ENCODE data around the gene PCSK6.
"Not testable (repeated sequence)": the region's sequence is repeated elsewhere in the genome, so short reads cannot be mapped to it uniquely, and the experiment has no call there.

The PCSK6 gene

DNA sequence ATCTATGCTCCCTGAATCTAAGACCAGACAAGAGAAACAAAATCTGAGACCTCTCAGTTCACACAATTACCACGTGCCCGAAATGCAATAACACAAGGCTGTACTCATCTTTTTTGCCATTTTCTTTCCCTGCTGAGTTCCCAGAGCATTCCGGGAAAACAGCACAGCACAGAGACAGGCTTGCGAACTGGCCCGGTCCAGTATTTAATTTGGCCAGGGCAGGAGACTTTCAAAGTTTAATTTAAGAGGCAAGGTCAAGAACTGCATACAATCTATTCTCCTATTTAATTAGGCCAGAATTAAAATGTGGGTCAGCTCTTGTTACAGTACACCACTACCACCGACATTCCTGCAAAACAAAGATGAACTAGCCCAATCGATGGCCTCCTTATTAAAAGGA, 107.0 kb downstream of the PCSK6 start:
- no peak for DNase-seq (ENCODE audit: low read depth)
- H3K9me3 ChIP-seq (ENCODE audit: control insufficient read depth, low read length) = no peaks in the 10 kb centered on the region
- no peak overlapping the region for H3K4me3 ChIP-seq (ENCODE audit: low read length)
- H3K4me1 ChIP-seq (ENCODE audit: control insufficient read depth, insufficient read depth, low read length) = no peaks in the 10 kb centered on the region
- H3K9ac ChIP-seq (ENCODE audit: low read length) = no peak overlapping the region
- H3K27me3 ChIP-seq (replicated peaks; ENCODE audit: control insufficient read depth, insufficient read depth, low read length) = peaks cover 10% of the 10 kb centered on the region
- no peaks in the 10 kb centered on the region for H3K36me3 ChIP-seq (ENCODE audit: control insufficient read depth, insufficient read depth, low read length, severe bottlenecking)

DNA sequence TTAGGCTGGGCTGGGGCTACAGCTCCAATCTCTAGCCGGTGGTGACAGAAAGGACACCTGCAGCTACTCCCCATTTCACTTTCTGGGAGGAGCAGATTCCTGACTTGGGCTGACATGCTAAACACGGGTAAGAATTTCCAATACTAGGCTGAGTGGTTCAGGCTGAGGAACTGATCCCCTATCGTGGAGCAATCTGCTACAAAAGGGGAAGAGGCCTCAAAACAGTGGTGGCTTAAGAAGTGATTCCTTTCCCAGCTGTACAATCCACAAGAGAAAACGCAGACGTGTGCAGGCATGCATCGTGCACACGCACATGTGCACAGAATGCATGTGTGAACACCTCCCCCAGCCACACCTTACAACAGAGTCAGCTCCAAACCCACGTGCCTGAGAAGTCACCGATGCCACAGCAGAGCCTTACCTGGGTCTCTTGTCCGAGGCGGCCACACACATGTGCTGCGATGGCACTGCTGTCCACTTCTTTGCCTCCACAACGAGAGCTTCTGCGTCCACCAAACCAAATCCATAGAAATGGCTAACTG, 107.8 kb downstream of the PCSK6 start:
- no peak overlapping the region for H3K4me3 ChIP-seq (ENCODE audit: low read length)
- peaks cover 11% of the 10 kb centered on the region for H3K27me3 ChIP-seq (replicated peaks; ENCODE audit: control insufficient read depth, insufficient read depth, low read length)
- DNase-seq (ENCODE audit: low read depth) = no peak
- H3K9ac ChIP-seq (ENCODE audit: low read length) = no peak overlapping the region
- no peaks in the 10 kb centered on the region for H3K36me3 ChIP-seq (ENCODE audit: control insufficient read depth, insufficient read depth, low read length, severe bottlenecking)
- no peaks in the 10 kb centered on the region for H3K4me1 ChIP-seq (ENCODE audit: control insufficient read depth, insufficient read depth, low read length)
- H3K9me3 ChIP-seq (ENCODE audit: control insufficient read depth, low read length) = no peaks in the 10 kb centered on the region

DNA sequence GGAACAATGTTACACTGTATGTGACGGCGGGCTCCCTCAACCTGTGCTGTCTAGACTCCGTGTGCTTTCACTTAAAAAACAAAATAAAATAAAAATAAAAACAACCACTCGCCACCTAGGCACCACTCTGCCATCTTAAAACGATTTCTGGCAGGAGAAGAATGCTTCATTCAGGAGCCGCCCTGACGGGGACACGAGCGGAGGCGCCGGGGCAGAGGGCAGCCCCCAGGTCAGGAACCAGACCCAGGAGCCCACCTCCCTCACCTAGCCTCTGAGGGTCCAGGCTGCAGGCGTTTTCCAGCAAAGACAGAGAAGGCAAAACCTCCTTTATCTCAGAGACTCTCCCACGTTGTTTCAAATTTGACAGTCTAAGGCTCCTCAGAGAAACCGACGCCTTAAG, 109.4 kb downstream of the PCSK6 start:
- Histone ChIP-seq H3K9me3 (ENCODE audit: control insufficient read depth, low read length) (no peaks in the 10 kb centered on the region), H3K36me3 (ENCODE audit: control insufficient read depth, insufficient read depth, low read length, severe bottlenecking) (no peaks in the 10 kb centered on the region), H3K27me3 (replicated peaks; ENCODE audit: control insufficient read depth, insufficient read depth, low read length) (peaks cover 15% of the 10 kb centered on the region)

DNA sequence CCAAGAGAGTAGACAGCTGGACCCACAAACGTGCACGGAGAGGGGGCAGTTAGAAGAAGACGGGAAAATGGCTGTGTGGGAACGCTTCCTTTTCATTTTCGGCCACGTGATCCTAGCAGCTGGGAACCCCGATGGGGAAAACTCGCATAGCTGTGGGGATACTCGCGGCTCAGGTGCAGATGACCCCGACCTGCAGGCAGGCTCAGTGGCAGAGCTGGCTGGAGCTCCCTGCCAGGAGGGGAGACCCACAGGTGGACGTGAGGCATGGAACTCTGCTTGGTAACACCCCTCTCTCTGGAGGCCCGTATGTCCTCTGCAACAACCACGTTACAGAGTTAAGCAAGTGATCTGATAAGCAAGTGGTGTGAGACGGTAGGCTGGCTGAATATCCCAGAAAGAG, 109.9 kb downstream of the PCSK6 start:
- Histone ChIP-seq H3K9ac (ENCODE audit: low read length) (no peak overlapping the region), H3K4me3 (ENCODE audit: low read length) (no peak overlapping the region), H3K9me3 (ENCODE audit: control insufficient read depth, low read length) (no peaks in the 10 kb centered on the region), H3K4me1 (ENCODE audit: control insufficient read depth, insufficient read depth, low read length) (no peaks in the 10 kb centered on the region), H3K27me3 (replicated peaks; ENCODE audit: control insufficient read depth, insufficient read depth, low read length) (peaks cover 16% of the 10 kb centered on the region), H3K36me3 (ENCODE audit: control insufficient read depth, insufficient read depth, low read length, severe bottlenecking) (no peaks in the 10 kb centered on the region)
- no peak for DNase-seq (ENCODE audit: low read depth)

More for the DNA sequence above, 109.4 kb downstream of the PCSK6 start:
- Histone ChIP-seq H3K4me1 (ENCODE audit: control insufficient read depth, insufficient read depth, low read length) (no peaks in the 10 kb centered on the region), H3K9ac (ENCODE audit: low read length) (no peak overlapping the region), H3K4me3 (ENCODE audit: low read length) (no peak overlapping the region)
- no peak for DNase-seq (ENCODE audit: low read depth)

DNA sequence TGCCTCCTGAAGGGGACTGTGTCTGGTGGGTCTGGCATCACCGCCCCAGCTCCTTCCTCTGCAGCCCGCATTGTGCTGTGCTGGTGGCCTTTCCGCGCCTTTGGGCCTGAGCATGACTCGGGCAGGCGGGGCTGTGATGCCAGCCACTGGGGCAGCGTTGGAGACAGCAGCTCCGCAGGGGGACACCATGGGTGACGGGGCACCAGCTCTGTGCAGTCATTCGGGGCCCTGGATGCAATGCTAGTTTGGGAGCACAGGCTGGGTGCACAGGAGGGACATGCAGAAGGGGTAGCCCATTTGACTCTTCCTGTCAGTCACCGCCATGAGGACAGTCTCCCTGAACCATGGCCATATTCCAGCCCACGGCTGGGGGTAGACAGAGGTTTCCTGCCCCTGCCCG, 110.6 kb downstream of the PCSK6 start:
- H3K4me1 ChIP-seq (ENCODE audit: control insufficient read depth, insufficient read depth, low read length) = no peaks in the 10 kb centered on the region
- DNase-seq (ENCODE audit: low read depth) = no peak
- H3K27me3 ChIP-seq (replicated peaks; ENCODE audit: control insufficient read depth, insufficient read depth, low read length) = peaks cover 24% of the 10 kb centered on the region
- H3K36me3 ChIP-seq (ENCODE audit: control insufficient read depth, insufficient read depth, low read length, severe bottlenecking) = no peaks in the 10 kb centered on the region
- H3K9ac ChIP-seq (ENCODE audit: low read length) = no peak overlapping the region
- no peaks in the 10 kb centered on the region for H3K9me3 ChIP-seq (ENCODE audit: control insufficient read depth, low read length)
- no peak overlapping the region for H3K4me3 ChIP-seq (ENCODE audit: low read length)

DNA sequence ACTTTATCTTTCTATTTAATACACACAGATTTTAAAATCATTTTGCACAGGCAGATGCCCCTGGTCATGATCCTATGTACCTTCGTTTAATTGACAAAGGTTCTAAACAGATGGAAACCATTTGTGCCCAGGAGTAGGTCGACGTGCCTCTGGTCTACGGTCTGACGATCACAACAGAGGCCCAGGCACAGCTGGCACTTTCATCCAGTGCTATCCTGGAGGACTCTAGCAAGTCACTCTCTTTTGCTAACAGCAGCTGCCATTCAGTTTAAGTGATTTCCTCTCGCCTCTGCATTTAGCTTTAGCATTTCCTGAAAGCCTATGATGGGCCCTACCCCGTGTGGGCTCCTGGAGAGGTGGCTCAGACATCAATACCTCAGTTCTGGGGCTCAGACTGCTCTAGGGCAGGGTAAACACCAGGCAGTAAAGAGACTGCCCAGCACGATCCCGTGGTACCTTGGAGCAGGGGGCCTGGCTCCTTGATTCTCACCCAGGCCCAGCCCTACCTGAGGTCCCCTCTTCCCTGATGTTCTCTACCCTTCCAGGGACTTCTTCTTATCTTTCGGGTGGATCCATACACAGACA, 111.2 kb downstream of the PCSK6 start:
- Histone ChIP-seq H3K4me1 (ENCODE audit: control insufficient read depth, insufficient read depth, low read length) (no peaks in the 10 kb centered on the region), H3K4me3 (ENCODE audit: low read length) (no peak overlapping the region), H3K27me3 (replicated peaks; ENCODE audit: control insufficient read depth, insufficient read depth, low read length) (peaks cover 29% of the 10 kb centered on the region), H3K9me3 (ENCODE audit: control insufficient read depth, low read length) (no peaks in the 10 kb centered on the region), H3K9ac (ENCODE audit: low read length) (no peak overlapping the region), H3K36me3 (ENCODE audit: control insufficient read depth, insufficient read depth, low read length, severe bottlenecking) (no peaks in the 10 kb centered on the region)
- DNase-seq (ENCODE audit: low read depth) = no peak

DNA sequence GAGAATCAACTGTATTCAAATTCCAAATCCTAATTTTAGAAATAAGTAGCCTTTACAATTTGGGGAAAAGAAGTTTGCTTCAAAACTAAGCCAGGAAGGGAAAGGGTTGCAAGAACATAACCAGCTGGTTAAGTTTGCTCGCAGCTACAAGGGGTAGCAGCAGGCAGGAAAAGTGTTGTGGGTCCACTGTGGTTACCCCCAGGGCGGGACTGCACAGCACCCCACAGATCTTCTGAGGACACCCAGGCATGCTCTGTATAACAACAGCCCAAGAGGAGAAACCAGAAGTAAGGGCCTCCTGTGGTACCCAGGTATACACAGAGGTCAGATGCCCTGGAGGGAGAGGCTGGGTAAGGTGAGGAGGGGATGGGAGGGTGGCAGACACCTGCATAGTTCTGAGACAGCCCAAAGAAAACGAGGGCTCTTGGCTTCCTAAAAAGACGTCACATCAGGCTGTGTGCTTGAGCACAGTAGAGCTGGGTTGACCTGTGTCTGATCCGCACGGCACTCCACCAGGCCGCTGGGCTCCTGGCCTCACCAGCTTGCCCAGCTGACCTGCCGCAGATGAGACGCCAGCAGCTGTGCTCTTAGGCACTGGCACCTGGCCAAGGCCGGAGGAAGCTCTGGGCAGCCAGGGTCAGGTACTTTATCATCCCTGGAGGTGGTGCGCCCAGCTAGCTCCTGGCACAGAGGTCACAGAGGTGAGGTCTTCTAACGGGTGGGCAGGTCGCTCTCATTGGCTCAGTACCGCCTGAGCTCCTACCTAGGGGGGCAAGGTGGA, 112.7 kb downstream of the PCSK6 start:
- Histone ChIP-seq H3K9me3 (ENCODE audit: control insufficient read depth, low read length) (no peaks in the 10 kb centered on the region), H3K4me3 (ENCODE audit: low read length) (no peak overlapping the region), H3K36me3 (ENCODE audit: control insufficient read depth, insufficient read depth, low read length, severe bottlenecking) (no peaks in the 10 kb centered on the region), H3K4me1 (ENCODE audit: control insufficient read depth, insufficient read depth, low read length) (peaks cover 10% of the 10 kb centered on the region), H3K9ac (ENCODE audit: low read length) (no peak overlapping the region), H3K27me3 (replicated peaks; ENCODE audit: control insufficient read depth, insufficient read depth, low read length) (peaks cover 37% of the 10 kb centered on the region)
- DNase-seq (ENCODE audit: low read depth) = no peak

DNA sequence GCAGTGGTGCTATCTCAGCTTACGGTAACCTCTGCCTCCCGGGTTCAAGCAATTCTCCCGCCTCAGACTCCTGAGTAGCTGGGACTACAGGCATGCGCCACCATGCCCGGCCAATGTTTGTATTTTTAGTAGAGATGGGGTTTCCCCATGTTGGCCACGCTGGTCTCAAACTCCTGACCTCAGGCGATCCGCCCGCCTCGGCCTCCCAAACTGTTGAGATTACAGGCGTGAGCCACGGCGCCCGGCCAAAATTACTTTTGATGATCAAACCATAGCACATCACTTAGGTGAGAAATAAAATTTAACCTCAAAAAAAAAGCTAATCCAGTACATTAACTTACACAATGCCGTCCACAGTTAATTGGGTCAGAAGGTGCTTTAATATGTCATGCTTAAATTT, 114.5 kb downstream of the PCSK6 start:
- not testable (repeated sequence) for DNase-seq (ENCODE audit: low read depth); H3K9ac ChIP-seq (ENCODE audit: low read length); H3K36me3 ChIP-seq (ENCODE audit: control insufficient read depth, insufficient read depth, low read length, severe bottlenecking); H3K4me3 ChIP-seq (ENCODE audit: low read length); H3K9me3 ChIP-seq (ENCODE audit: control insufficient read depth, low read length)
- Histone ChIP-seq H3K27me3 (replicated peaks; ENCODE audit: control insufficient read depth, insufficient read depth, low read length) (peaks cover 37% of the 10 kb centered on the region), H3K4me1 (ENCODE audit: control insufficient read depth, insufficient read depth, low read length) (peaks cover 11% of the 10 kb centered on the region)

DNA sequence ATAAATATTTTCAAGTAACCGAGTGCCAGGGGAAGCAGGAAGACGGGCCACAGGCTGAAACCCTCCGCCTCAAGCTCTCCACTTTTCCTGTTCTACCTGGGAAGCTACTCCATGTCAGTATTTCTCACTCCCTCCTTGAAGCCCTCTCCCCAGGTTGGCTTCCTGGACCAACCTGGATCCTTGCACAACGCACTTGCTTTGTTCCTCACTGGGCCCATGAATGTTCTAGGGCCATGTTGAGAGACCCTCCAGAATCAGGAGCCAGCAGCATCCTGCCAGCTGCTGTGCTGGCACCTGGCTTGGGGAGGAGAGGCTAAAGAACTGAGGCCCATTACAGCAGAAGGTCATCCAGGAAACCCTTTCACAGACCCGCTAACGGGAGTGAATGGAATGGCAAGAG, 115.2 kb downstream of the PCSK6 start:
- H3K9me3 ChIP-seq (ENCODE audit: control insufficient read depth, low read length) = no peaks in the 10 kb centered on the region
- H3K4me3 ChIP-seq (ENCODE audit: low read length) = no peak overlapping the region
- H3K4me1 ChIP-seq (ENCODE audit: control insufficient read depth, insufficient read depth, low read length) = peaks cover 11% of the 10 kb centered on the region
- no peak for DNase-seq (ENCODE audit: low read depth)
- H3K36me3 ChIP-seq (ENCODE audit: control insufficient read depth, insufficient read depth, low read length, severe bottlenecking) = no peaks in the 10 kb centered on the region
- H3K27me3 ChIP-seq (replicated peaks; ENCODE audit: control insufficient read depth, insufficient read depth, low read length) = peaks cover 33% of the 10 kb centered on the region
- no peak overlapping the region for H3K9ac ChIP-seq (ENCODE audit: low read length)

DNA sequence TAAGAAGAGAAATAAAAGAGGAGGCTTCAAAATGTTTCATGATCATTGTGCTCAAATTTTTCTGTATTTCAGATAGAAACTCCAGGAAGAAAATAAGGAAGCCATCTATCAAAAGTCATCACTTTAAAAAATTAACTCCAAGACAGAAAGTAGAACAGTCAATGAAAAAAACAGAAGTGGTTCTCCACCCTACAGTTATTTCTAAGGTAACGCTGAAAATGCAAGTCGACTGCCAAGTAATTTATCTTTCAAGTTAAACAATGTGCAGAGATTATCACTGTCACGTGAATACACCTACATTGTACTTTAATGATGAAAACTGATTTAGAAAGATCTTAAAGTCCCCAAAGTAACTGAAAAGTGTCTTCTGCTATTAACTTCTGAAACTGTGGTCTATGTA, 115.9 kb downstream of the PCSK6 start:
- H3K9me3 ChIP-seq (ENCODE audit: control insufficient read depth, low read length) = no peaks in the 10 kb centered on the region
- H3K36me3 ChIP-seq (ENCODE audit: control insufficient read depth, insufficient read depth, low read length, severe bottlenecking) = no peaks in the 10 kb centered on the region
- no peak overlapping the region for H3K9ac ChIP-seq (ENCODE audit: low read length)
- DNase-seq (ENCODE audit: low read depth) = no peak
- H3K4me3 ChIP-seq (ENCODE audit: low read length) = no peak overlapping the region
- H3K4me1 ChIP-seq (ENCODE audit: control insufficient read depth, insufficient read depth, low read length) = peaks cover 11% of the 10 kb centered on the region
- peaks cover 28% of the 10 kb centered on the region for H3K27me3 ChIP-seq (replicated peaks; ENCODE audit: control insufficient read depth, insufficient read depth, low read length)

DNA sequence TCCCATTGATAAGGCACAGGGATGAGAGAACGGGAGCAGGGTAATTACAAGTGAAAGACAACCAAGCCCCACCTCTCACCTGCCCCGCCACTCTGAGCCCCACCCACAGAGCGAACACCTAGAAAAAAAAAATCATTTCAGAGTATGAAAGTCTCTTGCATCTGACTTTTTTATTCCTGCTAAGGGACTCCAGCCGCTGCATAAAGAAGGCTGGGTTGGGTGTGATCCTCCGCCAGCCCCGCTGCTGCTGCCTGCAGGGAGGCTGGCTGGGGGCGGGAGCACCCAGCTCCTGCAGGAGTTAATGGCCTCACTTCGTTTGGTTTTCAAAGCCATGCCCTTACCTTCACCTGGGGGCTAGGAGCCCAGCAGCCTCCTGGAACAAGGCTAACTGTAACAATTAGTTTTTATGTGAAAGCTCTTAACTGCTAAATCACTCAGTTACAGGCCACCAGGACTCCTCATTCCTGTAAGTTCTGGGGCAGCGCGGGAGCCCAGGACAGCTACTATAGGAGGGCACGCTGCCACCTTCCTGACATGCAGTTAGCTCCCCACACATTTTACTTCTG, 116.5 kb downstream of the PCSK6 start:
- H3K9me3 ChIP-seq (ENCODE audit: control insufficient read depth, low read length) = no peaks in the 10 kb centered on the region
- H3K4me1 ChIP-seq (ENCODE audit: control insufficient read depth, insufficient read depth, low read length) = peaks cover 11% of the 10 kb centered on the region
- H3K9ac ChIP-seq (ENCODE audit: low read length) = no peak overlapping the region
- no peaks in the 10 kb centered on the region for H3K36me3 ChIP-seq (ENCODE audit: control insufficient read depth, insufficient read depth, low read length, severe bottlenecking)
- H3K4me3 ChIP-seq (ENCODE audit: low read length) = no peak overlapping the region
- H3K27me3 ChIP-seq (replicated peaks; ENCODE audit: control insufficient read depth, insufficient read depth, low read length) = peaks cover 28% of the 10 kb centered on the region
- no peak for DNase-seq (ENCODE audit: low read depth)
